ENCODE measurements around the gene SETD5.

DNA sequence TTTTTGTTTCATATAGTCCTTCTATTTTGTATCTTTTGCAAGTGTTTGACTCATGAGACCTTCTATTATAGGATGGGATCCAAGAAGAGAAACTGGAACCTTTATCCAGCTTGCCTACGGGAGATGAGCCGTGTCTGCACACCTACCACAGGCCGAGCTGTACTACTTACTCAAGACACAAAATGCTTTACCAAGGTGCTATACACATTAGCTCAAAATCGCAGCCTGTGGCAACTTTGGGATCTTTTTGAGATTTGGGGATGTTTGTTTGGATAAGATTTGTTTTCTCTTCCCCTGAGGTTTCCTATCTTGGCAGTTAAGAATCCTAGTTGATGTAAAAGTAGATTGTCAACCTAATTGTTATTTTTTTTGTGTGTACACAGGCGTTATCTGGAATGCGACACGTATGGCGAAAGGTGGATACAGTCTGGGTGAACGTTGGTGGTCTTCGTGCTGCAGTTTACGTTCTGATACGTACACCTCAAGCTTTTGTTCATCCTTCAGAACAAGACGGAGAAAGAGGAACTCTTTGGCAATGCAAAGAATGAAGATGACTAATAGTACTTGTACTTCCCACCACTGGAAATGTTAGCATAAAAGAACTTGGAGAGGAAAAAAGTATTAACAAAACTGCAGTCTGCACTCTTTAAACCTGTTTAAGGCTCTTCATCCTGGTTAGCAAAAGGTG is 13.1 kb upstream of the SETD5 start:
- TF ChIP-seq EZH2 (IDR thresholded peaks at IDR 0.05; ENCODE audit: low read depth, unreplicated experiment): no peak
- TF ChIP-seq, protein P1, sequence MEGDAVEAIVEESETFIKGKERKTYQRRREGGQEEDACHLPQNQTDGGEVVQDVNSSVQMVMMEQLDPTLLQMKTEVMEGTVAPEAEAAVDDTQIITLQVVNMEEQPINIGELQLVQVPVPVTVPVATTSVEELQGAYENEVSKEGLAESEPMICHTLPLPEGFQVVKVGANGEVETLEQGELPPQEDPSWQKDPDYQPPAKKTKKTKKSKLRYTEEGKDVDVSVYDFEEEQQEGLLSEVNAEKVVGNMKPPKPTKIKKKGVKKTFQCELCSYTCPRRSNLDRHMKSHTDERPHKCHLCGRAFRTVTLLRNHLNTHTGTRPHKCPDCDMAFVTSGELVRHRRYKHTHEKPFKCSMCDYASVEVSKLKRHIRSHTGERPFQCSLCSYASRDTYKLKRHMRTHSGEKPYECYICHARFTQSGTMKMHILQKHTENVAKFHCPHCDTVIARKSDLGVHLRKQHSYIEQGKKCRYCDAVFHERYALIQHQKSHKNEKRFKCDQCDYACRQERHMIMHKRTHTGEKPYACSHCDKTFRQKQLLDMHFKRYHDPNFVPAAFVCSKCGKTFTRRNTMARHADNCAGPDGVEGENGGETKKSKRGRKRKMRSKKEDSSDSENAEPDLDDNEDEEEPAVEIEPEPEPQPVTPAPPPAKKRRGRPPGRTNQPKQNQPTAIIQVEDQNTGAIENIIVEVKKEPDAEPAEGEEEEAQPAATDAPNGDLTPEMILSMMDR (conservative IDR thresholded peaks at IDR 0.05; ENCODE audit: low read depth in 2 of 2): no peak
- TF ChIP-seq POLR2AphosphoS5 (IDR thresholded peaks at IDR 0.05; ENCODE audit: low read depth): no peak; the same call in 1 of the 2 replicates
- TF ChIP-seq, protein P2, sequence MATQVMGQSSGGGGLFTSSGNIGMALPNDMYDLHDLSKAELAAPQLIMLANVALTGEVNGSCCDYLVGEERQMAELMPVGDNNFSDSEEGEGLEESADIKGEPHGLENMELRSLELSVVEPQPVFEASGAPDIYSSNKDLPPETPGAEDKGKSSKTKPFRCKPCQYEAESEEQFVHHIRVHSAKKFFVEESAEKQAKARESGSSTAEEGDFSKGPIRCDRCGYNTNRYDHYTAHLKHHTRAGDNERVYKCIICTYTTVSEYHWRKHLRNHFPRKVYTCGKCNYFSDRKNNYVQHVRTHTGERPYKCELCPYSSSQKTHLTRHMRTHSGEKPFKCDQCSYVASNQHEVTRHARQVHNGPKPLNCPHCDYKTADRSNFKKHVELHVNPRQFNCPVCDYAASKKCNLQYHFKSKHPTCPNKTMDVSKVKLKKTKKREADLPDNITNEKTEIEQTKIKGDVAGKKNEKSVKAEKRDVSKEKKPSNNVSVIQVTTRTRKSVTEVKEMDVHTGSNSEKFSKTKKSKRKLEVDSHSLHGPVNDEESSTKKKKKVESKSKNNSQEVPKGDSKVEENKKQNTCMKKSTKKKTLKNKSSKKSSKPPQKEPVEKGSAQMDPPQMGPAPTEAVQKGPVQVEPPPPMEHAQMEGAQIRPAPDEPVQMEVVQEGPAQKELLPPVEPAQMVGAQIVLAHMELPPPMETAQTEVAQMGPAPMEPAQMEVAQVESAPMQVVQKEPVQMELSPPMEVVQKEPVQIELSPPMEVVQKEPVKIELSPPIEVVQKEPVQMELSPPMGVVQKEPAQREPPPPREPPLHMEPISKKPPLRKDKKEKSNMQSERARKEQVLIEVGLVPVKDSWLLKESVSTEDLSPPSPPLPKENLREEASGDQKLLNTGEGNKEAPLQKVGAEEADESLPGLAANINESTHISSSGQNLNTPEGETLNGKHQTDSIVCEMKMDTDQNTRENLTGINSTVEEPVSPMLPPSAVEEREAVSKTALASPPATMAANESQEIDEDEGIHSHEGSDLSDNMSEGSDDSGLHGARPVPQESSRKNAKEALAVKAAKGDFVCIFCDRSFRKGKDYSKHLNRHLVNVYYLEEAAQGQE (IDR thresholded peaks at IDR 0.05; ENCODE audit: unreplicated experiment): no peak
- no peak for TF ChIP-seq JUNB (IDR thresholded peaks at IDR 0.05; ENCODE audit: unreplicated experiment)
- TF ChIP-seq, protein P3, sequence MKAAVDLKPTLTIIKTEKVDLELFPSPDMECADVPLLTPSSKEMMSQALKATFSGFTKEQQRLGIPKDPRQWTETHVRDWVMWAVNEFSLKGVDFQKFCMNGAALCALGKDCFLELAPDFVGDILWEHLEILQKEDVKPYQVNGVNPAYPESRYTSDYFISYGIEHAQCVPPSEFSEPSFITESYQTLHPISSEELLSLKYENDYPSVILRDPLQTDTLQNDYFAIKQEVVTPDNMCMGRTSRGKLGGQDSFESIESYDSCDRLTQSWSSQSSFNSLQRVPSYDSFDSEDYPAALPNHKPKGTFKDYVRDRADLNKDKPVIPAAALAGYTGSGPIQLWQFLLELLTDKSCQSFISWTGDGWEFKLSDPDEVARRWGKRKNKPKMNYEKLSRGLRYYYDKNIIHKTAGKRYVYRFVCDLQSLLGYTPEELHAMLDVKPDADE (IDR thresholded peaks at IDR 0.05): no peak
- no peak for TF ChIP-seq CREB1 (CRISPR knock-in tag; IDR thresholded peaks at IDR 0.05; ENCODE audit: low read depth)
- TF ChIP-seq, protein P4, sequence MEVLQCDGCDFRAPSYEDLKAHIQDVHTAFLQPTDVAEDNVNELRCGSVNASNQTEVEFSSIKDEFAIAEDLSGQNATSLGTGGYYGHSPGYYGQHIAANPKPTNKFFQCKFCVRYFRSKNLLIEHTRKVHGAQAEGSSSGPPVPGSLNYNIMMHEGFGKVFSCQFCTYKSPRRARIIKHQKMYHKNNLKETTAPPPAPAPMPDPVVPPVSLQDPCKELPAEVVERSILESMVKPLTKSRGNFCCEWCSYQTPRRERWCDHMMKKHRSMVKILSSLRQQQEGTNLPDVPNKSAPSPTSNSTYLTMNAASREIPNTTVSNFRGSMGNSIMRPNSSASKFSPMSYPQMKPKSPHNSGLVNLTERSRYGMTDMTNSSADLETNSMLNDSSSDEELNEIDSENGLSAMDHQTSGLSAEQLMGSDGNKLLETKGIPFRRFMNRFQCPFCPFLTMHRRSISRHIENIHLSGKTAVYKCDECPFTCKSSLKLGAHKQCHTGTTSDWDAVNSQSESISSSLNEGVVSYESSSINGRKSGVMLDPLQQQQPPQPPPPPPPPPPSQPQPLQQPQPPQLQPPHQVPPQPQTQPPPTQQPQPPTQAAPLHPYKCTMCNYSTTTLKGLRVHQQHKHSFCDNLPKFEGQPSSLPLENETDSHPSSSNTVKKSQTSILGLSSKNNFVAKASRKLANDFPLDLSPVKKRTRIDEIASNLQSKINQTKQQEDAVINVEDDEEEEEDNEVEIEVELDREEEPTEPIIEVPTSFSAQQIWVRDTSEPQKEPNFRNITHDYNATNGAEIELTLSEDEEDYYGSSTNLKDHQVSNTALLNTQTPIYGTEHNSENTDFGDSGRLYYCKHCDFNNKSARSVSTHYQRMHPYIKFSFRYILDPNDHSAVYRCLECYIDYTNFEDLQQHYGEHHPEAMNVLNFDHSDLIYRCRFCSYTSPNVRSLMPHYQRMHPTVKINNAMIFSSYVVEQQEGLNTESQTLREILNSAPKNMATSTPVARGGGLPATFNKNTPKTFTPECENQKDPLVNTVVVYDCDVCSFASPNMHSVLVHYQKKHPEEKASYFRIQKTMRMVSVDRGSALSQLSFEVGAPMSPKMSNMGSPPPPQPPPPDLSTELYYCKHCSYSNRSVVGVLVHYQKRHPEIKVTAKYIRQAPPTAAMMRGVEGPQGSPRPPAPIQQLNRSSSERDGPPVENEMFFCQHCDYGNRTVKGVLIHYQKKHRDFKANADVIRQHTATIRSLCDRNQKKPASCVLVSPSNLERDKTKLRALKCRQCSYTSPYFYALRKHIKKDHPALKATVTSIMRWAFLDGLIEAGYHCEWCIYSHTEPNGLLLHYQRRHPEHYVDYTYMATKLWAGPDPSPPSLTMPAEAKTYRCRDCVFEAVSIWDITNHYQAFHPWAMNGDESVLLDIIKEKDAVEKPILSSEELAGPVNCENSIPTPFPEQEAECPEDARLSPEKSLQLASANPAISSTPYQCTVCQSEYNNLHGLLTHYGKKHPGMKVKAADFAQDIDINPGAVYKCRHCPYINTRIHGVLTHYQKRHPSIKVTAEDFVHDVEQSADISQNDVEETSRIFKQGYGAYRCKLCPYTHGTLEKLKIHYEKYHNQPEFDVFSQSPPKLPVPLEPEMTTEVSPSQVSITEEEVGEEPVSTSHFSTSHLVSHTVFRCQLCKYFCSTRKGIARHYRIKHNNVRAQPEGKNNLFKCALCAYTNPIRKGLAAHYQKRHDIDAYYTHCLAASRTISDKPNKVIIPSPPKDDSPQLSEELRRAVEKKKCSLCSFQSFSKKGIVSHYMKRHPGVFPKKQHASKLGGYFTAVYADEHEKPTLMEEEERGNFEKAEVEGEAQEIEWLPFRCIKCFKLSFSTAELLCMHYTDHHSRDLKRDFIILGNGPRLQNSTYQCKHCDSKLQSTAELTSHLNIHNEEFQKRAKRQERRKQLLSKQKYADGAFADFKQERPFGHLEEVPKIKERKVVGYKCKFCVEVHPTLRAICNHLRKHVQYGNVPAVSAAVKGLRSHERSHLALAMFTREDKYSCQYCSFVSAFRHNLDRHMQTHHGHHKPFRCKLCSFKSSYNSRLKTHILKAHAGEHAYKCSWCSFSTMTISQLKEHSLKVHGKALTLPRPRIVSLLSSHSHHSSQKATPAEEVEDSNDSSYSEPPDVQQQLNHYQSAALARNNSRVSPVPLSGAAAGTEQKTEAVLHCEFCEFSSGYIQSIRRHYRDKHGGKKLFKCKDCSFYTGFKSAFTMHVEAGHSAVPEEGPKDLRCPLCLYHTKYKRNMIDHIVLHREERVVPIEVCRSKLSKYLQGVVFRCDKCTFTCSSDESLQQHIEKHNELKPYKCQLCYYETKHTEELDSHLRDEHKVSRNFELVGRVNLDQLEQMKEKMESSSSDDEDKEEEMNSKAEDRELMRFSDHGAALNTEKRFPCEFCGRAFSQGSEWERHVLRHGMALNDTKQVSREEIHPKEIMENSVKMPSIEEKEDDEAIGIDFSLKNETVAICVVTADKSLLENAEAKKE (CRISPR knock-in tag; IDR thresholded peaks at IDR 0.05): no peak
- TF ChIP-seq STAT1 (IDR thresholded peaks at IDR 0.05; ENCODE audit: unreplicated experiment): no peak
- no peak for TF ChIP-seq EZH2phosphoT487 (IDR thresholded peaks at IDR 0.05; ENCODE audit: unreplicated experiment)
- TF ChIP-seq NANOG (IDR thresholded peaks at IDR 0.05; ENCODE audit: borderline replicate concordance): no peak

All from GM23338 (cell line).